NB4 (cell line): ENCODE results near the gene SENP1.

Source experiments
- POLR2A ChIP-seq: IDR thresholded peaks from 2 replicates; pipeline ENCODE4 v1.6.1; 2011; ENCODE audit warnings: mild to moderate bottlenecking; ENCODE audit not compliant: insufficient read length; ENCODE audit errors: extremely low read depth
- TF ChIP-seq, protein P1 (sequence below): IDR thresholded peaks from one replicate; pipeline ENCODE4 v1.5.1; 2012; ENCODE audit warnings: low read depth, low read length

DNA sequence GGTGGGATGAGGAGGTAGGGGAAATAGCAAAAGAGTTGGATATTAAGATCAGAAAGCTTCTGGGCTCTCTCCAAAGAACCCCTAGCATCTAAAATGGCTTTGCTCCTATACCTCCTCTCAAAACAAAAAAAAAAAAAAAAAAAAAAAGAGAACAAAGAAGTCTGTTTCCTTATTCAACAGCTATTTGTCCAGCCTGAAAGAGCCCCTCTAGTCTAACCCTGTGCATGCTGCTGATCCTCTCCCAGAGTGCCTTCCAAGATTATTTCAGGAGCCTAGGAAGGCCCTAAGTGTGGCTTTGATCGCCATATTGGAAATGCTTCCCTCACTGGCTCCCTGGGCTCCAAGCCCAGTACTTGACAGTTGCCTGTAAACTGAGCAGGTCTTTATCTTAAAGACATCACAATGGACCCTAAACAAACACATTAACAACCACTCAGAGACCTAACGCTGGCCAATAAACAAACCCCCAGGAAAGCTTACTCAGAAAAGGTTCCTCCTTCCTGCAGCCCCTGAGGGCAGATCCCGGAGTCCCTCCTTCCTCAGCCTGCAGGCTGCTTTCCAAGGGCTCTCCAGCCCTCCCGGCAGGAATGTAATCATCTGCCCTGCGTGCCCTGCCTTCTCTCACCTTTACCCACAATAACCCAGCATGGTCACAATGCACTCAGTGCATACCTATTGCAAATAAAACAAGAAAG lies 84.2 kb downstream of the SENP1 start:
- TF ChIP-seq POLR2A, result no peak
- TF ChIP-seq, protein P1, sequence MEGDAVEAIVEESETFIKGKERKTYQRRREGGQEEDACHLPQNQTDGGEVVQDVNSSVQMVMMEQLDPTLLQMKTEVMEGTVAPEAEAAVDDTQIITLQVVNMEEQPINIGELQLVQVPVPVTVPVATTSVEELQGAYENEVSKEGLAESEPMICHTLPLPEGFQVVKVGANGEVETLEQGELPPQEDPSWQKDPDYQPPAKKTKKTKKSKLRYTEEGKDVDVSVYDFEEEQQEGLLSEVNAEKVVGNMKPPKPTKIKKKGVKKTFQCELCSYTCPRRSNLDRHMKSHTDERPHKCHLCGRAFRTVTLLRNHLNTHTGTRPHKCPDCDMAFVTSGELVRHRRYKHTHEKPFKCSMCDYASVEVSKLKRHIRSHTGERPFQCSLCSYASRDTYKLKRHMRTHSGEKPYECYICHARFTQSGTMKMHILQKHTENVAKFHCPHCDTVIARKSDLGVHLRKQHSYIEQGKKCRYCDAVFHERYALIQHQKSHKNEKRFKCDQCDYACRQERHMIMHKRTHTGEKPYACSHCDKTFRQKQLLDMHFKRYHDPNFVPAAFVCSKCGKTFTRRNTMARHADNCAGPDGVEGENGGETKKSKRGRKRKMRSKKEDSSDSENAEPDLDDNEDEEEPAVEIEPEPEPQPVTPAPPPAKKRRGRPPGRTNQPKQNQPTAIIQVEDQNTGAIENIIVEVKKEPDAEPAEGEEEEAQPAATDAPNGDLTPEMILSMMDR, result no peak
